Subcutaneous adipose tissue (tissue), 4 donors: ENCODE results near the gene ADGRD2. TPM values are rescaled to one million over a fixed set of nuclear protein-coding genes. Genes with fewer than 3 reads are reported as not detected.

ENCODE experiments used
- total RNA-seq, 4 donors: library from RNA; depleted of rRNA; stranded (reverse); fragments of >200 nt; gene quantifications; one replicate each; pipeline ENCODE4 v1.1.0, GENCODE V29; 2016
- TF ChIP-seq, protein P1 (sequence below): fragments of 450-650 bp; IDR thresholded peaks from one replicate; pipeline ENCODE4 v1.5.1; 2016; ENCODE audit warnings: low read depth, mild to moderate bottlenecking, control low read depth, antibody characterized with exemption, moderate library complexity

ADGRD2 gene
- total RNA-seq, 4 donors from 2014 or later: not detected

DNA sequence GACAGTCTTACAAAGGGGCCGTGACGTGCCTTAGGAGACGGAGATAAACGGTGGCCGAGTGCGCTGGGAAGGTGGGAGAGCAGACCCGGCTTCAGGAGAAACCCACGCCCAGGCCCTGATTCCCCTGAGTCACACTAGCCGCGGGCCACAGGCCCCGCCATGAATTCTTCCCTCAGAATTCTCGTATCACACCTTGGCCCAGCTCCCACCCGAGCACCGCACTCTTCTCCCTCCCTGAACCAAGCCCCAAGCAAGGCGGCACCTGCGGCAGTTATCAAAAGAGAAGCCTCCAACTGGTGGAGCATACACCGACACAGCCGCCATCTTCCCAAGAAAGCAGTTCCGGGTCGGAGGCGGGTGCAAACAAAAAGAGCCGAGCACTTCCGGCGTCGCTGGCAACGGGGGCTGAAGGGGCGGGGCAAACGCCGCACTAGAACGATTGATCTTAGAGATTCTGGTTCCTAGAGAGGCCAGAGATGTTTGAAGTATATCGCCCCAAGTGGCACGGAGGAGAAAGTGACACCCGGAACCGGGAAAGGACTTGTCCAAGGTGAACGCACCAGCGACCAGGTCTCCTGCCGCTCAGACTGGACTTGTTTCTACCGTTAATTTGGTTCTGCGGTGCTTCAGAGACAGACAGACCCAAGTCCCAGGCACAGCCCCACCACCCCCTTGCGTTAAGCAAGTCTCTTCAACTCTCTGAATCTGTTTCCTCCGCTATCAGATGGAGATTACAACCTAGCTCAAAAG lies 35.0 kb upstream of the ADGRD2 start, which contains the start of gene PSMB7:
Gene PSMB7, minus strand, starts transcription at position 341 of the 750 bp plus-strand sequence. Its CDS starts 17 bp downstream, at position 324.
- TF ChIP-seq, protein P1, sequence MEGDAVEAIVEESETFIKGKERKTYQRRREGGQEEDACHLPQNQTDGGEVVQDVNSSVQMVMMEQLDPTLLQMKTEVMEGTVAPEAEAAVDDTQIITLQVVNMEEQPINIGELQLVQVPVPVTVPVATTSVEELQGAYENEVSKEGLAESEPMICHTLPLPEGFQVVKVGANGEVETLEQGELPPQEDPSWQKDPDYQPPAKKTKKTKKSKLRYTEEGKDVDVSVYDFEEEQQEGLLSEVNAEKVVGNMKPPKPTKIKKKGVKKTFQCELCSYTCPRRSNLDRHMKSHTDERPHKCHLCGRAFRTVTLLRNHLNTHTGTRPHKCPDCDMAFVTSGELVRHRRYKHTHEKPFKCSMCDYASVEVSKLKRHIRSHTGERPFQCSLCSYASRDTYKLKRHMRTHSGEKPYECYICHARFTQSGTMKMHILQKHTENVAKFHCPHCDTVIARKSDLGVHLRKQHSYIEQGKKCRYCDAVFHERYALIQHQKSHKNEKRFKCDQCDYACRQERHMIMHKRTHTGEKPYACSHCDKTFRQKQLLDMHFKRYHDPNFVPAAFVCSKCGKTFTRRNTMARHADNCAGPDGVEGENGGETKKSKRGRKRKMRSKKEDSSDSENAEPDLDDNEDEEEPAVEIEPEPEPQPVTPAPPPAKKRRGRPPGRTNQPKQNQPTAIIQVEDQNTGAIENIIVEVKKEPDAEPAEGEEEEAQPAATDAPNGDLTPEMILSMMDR: no peak

DNA sequence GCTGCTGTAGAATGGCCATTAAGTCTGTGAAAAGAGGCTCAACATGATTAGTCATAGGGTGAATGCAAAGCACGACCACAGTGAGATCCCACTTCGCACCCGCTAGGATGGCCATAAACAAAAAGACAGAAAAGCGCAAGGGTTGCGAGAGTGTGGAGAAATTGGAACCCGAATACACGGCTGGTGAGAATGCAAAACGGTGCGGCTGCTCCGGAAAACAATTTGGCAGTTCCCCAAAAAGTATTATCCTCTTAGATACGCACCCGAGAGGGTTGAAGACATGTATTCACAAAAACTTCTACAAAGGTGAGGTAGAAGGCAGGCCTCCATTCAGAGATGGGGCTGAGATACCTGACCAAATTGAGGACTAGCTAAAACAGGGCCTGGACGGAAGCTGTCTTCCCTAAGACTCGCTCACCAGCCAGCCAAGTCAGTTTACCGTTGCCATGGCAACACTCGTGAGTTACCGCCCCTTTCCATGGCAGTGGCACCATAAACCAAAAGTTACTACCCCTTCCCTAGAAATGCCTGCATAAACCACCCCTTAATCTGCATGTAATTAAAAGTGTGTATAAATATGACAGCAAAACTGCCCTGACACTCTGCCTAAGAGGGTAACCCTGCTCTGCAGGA lies 34.3 kb upstream of the ADGRD2 start:
- TF ChIP-seq, protein P1: no peak

DNA sequence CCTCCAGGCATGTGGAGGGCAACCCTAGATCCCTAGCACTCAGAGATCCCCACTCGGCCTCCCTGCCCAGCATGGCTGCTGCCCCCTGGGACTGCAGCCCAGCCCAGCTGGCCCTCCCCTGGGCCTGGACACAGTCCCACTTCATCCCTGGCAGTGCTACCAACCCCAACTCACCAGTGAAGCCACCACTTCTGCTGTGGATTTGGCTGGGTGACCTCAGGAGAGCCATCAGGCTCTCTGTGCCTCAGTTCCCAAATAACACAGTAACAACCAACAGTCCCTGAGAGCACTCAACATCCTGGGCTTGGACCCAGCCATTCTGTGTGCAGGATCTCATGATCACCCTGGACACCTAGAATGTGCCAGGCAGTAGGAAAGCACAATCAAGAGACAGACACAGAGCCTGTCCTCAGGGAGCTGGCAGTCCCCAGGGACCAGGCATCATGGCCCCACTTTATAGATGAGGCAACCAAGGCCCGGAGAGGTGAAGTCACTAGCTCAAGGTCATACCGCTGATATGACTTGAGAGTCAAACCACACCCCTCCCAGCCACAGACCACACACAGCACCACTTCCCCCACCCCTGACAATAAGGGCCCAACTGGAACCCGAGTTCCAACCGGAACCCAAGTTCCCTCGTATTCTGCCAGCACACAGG lies 30.3 kb upstream of the ADGRD2 start:
- TF ChIP-seq, protein P1: no peak

DNA sequence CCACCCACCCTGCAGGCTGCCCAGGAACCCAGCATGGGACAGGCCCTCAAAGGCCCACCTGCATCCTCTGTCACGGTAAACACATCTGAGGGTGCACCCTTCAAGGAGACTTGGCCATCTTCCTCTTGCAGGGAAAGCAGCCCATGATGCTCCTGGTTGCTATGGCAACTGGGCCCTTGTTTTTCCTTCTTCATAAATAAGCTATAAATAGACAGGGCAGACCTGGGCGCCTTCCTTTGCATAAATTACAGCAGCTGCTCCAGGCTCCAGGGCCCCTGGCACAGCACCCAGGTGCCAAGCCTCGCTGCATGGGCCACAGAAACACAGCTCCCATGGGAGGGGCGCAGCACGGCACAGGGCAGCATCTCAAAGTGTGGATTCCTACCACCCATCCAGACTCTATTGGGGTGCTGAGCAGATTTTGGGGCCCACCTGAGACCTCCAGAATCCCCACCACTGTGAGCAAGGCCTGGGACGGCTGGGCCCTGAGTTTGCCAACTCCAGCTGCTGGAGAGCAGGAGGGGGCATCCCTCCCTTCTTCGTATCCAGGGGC lies 29.2 kb upstream of the ADGRD2 start:
- TF ChIP-seq, protein P1: no peak

DNA sequence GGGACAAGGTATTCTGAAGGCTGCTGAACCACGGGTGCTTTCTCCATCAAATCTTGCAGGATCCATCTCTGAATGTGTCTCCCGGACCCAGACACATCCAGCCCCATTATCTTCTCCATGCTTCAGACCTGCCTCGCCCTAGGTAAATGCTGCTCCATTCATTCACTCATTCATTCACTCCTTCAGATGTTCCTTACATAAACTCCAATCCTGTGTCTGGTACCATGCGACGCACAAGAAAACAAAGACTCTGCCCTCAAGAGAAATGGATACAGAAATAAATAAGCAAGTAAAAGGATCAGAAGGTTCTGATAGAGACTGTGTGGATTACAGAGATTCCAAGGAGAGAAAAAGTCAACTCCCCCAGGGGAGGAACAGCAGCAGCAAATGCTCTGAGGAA lies 27.1 kb upstream of the ADGRD2 start:
- TF ChIP-seq, protein P1: no peak

DNA sequence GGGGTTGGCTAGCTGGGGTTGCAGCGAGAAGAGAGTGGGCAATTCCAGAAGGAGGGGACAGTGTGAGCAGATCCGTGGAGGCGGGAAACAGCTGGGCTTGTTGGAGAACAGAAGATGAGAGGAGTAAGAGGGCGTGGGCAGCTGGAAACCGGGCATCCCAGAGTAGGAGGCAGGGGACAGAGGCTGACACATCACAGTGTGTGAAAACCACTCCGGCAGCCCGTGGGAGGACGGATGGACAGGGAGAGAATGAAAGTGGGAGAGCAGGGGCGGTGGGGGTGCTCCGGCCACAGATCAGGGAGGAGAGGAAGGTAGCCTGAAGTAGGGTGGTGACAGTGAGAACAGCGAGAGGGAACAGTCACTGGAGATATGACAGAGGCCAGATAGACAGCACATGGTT lies 26.7 kb upstream of the ADGRD2 start:
- TF ChIP-seq, protein P1: no peak

DNA sequence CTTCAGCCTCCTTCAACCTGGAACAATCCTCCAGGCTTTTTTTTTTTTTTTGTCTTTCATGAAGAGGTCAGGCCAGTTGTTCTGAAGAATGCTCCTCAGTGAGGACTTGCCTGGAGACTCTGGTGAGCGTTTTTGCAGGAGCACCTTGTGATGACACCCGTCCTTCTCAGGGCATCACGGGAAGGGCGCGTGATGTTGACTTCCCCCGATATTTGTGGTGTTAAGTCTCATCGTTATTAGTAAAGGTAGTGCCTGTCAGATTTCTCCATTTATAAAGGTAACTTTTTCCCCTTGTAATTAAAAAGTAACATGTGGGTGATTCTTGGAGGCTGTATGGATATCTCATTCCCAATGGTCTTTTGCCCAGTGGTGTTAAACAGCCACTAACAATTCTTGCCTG lies 23.9 kb upstream of the ADGRD2 start:
- TF ChIP-seq, protein P1: no peak
